ENCODE measurements around the gene CTNNBL1. TPM values are rescaled to one million over a fixed set of nuclear protein-coding genes. Genes with fewer than 3 reads are reported as not detected.

The CTNNBL1 gene
- polyA plus RNA-seq, 2 donors = 30.2 to 39.6 TPM

- H3K9me3 ChIP-seq (ENCODE audit: control insufficient read depth in 2 of 2, insufficient read depth in 1 of 2, low read depth in 1 of 2, low read length in 1 of 2) = no peaks in the 10 kb centered on the region
- no peak overlapping the region for H3K27ac ChIP-seq (ENCODE audit: low read depth in 2 of 2, low read length in 1 of 2)
- H3K27me3 ChIP-seq (ENCODE audit: control insufficient read depth in 1 of 2, insufficient read depth in 2 of 2, low read length in 2 of 2) = no peaks in the 10 kb centered on the region
- H3K4me1 ChIP-seq (ENCODE audit: control insufficient read depth in 2 of 2, insufficient read depth in 2 of 2, low read length in 1 of 2) = no peaks in the 10 kb centered on the region
- 73 to 80% methylated on average over 8 of the region's 8 CpGs for WGBS, 2 donors
- no peaks in the 10 kb centered on the region for H3K36me3 ChIP-seq (ENCODE audit: control insufficient read depth in 2 of 2, insufficient read depth in 2 of 2, low read length in 1 of 2)
- H3K4me3 ChIP-seq (ENCODE audit: low read depth in 1 of 2, low read length in 2 of 2) = no peak overlapping the region
Measured at GRCh38 chr20:37777012-37777950, 83.5 kb downstream of the CTNNBL1 start.

DNA sequence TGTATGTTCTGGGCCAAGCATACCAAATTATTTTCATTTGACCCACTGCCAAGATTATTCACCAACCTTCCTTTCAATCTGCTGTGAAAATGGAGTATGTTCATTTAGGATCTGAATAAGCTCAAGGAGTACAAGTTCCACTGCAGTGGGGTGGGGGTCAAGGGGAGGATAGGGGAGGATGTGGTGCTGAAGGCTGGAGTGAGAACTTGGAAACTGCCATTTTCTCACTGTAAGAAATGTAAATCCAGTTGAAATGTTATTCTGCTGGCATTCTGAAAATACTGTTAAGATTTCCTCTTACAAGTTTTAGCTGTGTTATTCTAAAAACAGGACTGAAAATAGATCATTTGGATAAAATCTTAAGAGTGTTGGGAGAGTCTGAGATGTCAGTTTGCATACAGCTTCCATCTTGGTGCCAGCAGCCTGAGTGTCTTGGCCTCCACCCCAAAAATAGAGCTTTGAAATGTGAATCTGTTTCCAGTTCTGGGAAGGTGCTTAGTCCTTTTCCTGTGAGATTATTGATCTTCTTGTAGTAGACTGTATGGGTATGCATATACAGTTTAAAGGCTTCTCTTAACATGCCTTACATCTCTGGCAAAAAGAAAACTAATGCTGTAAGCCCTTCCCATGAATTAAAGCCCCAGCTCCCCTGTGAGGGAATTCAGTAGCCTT, 84.3 kb downstream of the CTNNBL1 start:
- Histone ChIP-seq H3K4me1 (ENCODE audit: control insufficient read depth in 2 of 2, insufficient read depth in 2 of 2, low read length in 1 of 2) (no peaks in the 10 kb centered on the region), H3K27ac (ENCODE audit: low read depth in 2 of 2, low read length in 1 of 2) (no peak overlapping the region), H3K9me3 (ENCODE audit: control insufficient read depth in 2 of 2, insufficient read depth in 1 of 2, low read depth in 1 of 2, low read length in 1 of 2) (no peaks in the 10 kb centered on the region), H3K36me3 (ENCODE audit: control insufficient read depth in 2 of 2, insufficient read depth in 2 of 2, low read length in 1 of 2) (no peaks in the 10 kb centered on the region), H3K27me3 (ENCODE audit: control insufficient read depth in 1 of 2, insufficient read depth in 2 of 2, low read length in 2 of 2) (no peaks in the 10 kb centered on the region), H3K4me3 (ENCODE audit: low read depth in 1 of 2, low read length in 2 of 2) (no peak overlapping the region)

- no peaks in the 10 kb centered on the region for H3K4me1 ChIP-seq (ENCODE audit: control insufficient read depth in 2 of 2, insufficient read depth in 2 of 2, low read length in 1 of 2)
- 79 to 91% methylated on average over 1 of the region's 1 CpG for WGBS, 2 donors
- H3K27me3 ChIP-seq (ENCODE audit: control insufficient read depth in 1 of 2, insufficient read depth in 2 of 2, low read length in 2 of 2) = no peaks in the 10 kb centered on the region
- no peak overlapping the region for H3K4me3 ChIP-seq (ENCODE audit: low read depth in 1 of 2, low read length in 2 of 2)
- H3K36me3 ChIP-seq (ENCODE audit: control insufficient read depth in 2 of 2, insufficient read depth in 2 of 2, low read length in 1 of 2) = no peaks in the 10 kb centered on the region
- H3K9me3 ChIP-seq (ENCODE audit: control insufficient read depth in 2 of 2, insufficient read depth in 1 of 2, low read depth in 1 of 2, low read length in 1 of 2) = no peaks in the 10 kb centered on the region
- no peak overlapping the region for H3K27ac ChIP-seq (ENCODE audit: low read depth in 2 of 2, low read length in 1 of 2)
Measured at GRCh38 chr20:37781626-37782025, 87.8 kb downstream of the CTNNBL1 start.

DNA sequence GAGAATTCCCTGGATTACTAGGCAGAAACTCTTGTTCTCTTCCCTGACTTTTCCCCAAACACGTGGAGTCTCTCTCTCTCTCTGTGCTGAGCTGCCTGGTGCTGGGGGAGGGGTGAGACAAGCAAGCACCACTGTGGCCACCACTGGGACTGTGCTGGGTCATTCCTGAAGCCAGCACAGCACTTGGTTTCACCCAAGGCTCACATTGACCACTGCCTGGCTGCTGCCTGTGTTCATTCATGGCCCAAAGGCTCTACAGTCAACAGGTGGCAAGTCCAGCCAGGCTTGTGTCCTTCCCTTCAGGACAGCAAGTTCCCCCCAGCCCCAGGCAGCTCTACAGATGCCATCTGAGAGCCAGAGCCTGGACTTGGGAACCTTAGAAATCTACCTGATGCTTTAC, 92.2 kb downstream of the CTNNBL1 start:
- Histone ChIP-seq H3K27me3 (ENCODE audit: control insufficient read depth in 1 of 2, insufficient read depth in 2 of 2, low read length in 2 of 2) (no peaks in the 10 kb centered on the region), H3K36me3 (ENCODE audit: control insufficient read depth in 2 of 2, insufficient read depth in 2 of 2, low read length in 1 of 2) (peaks cover 0 to 6% of the 10 kb centered on the region in 2 donors), H3K9me3 (ENCODE audit: control insufficient read depth in 2 of 2, insufficient read depth in 1 of 2, low read depth in 1 of 2, low read length in 1 of 2) (no peaks in the 10 kb centered on the region), H3K27ac (ENCODE audit: low read depth in 2 of 2, low read length in 1 of 2) (no peak overlapping the region), H3K4me1 (ENCODE audit: control insufficient read depth in 2 of 2, insufficient read depth in 2 of 2, low read length in 1 of 2) (no peaks in the 10 kb centered on the region), H3K4me3 (ENCODE audit: low read depth in 1 of 2, low read length in 2 of 2) (no peak overlapping the region)
- WGBS, 2 donors = 47 to 77% methylated on average over 1 of the region's 1 CpG

DNA sequence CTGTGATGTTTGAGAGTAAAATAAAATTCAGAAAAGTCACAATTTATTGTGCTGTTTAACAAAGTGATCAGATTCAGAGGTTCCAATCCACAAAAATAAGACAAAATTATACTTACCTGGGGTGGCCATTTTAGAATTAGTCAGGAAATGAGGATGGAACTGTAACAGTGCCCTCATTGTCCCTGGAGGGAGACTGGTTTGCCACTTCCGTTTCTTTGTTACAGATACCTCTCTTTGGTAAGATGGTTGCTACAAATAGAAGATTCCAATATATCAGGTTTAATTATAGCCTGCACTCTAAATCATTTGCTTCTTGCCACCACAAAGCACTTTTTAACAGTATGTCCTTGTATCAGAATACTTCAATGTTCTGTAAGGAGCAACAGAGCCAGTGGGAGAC, 95.6 kb downstream of the CTNNBL1 start:
- WGBS, 2 donors = 87 to 95% methylated on average over 1 of the region's 1 CpG

GRCh38 chr20:37790900-37791299, 97.1 kb downstream of the CTNNBL1 start:
- Histone ChIP-seq H3K36me3 (ENCODE audit: control insufficient read depth in 2 of 2, insufficient read depth in 2 of 2, low read length in 1 of 2) (peaks cover 3 to 6% of the 10 kb centered on the region in 2 donors), H3K4me3 (ENCODE audit: low read depth in 1 of 2, low read length in 2 of 2) (no peak overlapping the region), H3K27ac (ENCODE audit: low read depth in 2 of 2, low read length in 1 of 2) (no peak overlapping the region), H3K4me1 (ENCODE audit: control insufficient read depth in 2 of 2, insufficient read depth in 2 of 2, low read length in 1 of 2) (no peaks in the 10 kb centered on the region), H3K27me3 (ENCODE audit: control insufficient read depth in 1 of 2, insufficient read depth in 2 of 2, low read length in 2 of 2) (no peaks in the 10 kb centered on the region), H3K9me3 (ENCODE audit: control insufficient read depth in 2 of 2, insufficient read depth in 1 of 2, low read depth in 1 of 2, low read length in 1 of 2) (no peaks in the 10 kb centered on the region)
- WGBS, 2 donors = 95 to 100% methylated on average over 1 of the region's 1 CpG

More for the DNA sequence above, 95.6 kb downstream of the CTNNBL1 start:
- no peaks in the 10 kb centered on the region for H3K27me3 ChIP-seq (ENCODE audit: control insufficient read depth in 1 of 2, insufficient read depth in 2 of 2, low read length in 2 of 2)
- H3K4me1 ChIP-seq (ENCODE audit: control insufficient read depth in 2 of 2, insufficient read depth in 2 of 2, low read length in 1 of 2) = no peaks in the 10 kb centered on the region
- H3K36me3 ChIP-seq (ENCODE audit: control insufficient read depth in 2 of 2, insufficient read depth in 2 of 2, low read length in 1 of 2) = peaks cover 3 to 6% of the 10 kb centered on the region in 2 donors
- H3K9me3 ChIP-seq (ENCODE audit: control insufficient read depth in 2 of 2, insufficient read depth in 1 of 2, low read depth in 1 of 2, low read length in 1 of 2) = no peaks in the 10 kb centered on the region
- H3K27ac ChIP-seq (ENCODE audit: low read depth in 2 of 2, low read length in 1 of 2) = no peak overlapping the region
- H3K4me3 ChIP-seq (ENCODE audit: low read depth in 1 of 2, low read length in 2 of 2) = no peak overlapping the region

GRCh38 chr20:37796121-37796520, 102.3 kb downstream of the CTNNBL1 start:
- WGBS, 2 donors = 91 to 93% methylated on average over 4 of the region's 4 CpGs
- no peak overlapping the region for H3K27ac ChIP-seq (ENCODE audit: low read depth in 2 of 2, low read length in 1 of 2)

DNA sequence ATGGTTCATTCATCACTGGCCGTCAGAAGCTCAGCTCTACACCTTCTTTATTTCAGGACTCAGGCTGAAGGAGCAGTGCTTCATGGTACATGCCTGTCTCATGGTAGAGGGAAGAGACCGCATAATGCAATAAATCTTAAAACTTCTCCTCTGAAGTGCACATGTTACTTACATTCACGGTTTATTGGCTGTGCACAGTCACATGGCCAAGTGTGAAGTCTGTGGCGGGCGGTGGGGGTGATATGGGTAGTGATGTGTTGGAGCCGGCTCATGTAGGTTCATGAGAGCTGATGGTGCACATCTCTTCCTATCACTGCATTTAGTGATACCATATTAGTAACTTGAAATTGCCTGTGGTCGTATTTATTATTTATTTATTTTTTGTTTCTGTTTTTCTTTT, 102.9 kb downstream of the CTNNBL1 start:
- Histone ChIP-seq H3K27ac (ENCODE audit: low read depth in 2 of 2, low read length in 1 of 2) (no peak overlapping the region), H3K4me3 (ENCODE audit: low read depth in 1 of 2, low read length in 2 of 2) (no peak overlapping the region), H3K36me3 (ENCODE audit: control insufficient read depth in 2 of 2, insufficient read depth in 2 of 2, low read length in 1 of 2) (peaks cover 4 to 6% of the 10 kb centered on the region in 2 donors), H3K27me3 (ENCODE audit: control insufficient read depth in 1 of 2, insufficient read depth in 2 of 2, low read length in 2 of 2) (no peaks in the 10 kb centered on the region), H3K9me3 (ENCODE audit: control insufficient read depth in 2 of 2, insufficient read depth in 1 of 2, low read depth in 1 of 2, low read length in 1 of 2) (no peaks in the 10 kb centered on the region), H3K4me1 (ENCODE audit: control insufficient read depth in 2 of 2, insufficient read depth in 2 of 2, low read length in 1 of 2) (no peaks in the 10 kb centered on the region)
- 86 to 89% methylated on average over 7 of the region's 7 CpGs for WGBS, 2 donors

More at GRCh38 chr20:37796121-37796520, 102.3 kb downstream of the CTNNBL1 start:
- no peaks in the 10 kb centered on the region for H3K27me3 ChIP-seq (ENCODE audit: control insufficient read depth in 1 of 2, insufficient read depth in 2 of 2, low read length in 2 of 2)
- no peaks in the 10 kb centered on the region for H3K9me3 ChIP-seq (ENCODE audit: control insufficient read depth in 2 of 2, insufficient read depth in 1 of 2, low read depth in 1 of 2, low read length in 1 of 2)
- no peak overlapping the region for H3K4me3 ChIP-seq (ENCODE audit: low read depth in 1 of 2, low read length in 2 of 2)
- H3K4me1 ChIP-seq (ENCODE audit: control insufficient read depth in 2 of 2, insufficient read depth in 2 of 2, low read length in 1 of 2) = no peaks in the 10 kb centered on the region
- H3K36me3 ChIP-seq (ENCODE audit: control insufficient read depth in 2 of 2, insufficient read depth in 2 of 2, low read length in 1 of 2) = peaks cover 4 to 9% of the 10 kb centered on the region in 2 donors

DNA sequence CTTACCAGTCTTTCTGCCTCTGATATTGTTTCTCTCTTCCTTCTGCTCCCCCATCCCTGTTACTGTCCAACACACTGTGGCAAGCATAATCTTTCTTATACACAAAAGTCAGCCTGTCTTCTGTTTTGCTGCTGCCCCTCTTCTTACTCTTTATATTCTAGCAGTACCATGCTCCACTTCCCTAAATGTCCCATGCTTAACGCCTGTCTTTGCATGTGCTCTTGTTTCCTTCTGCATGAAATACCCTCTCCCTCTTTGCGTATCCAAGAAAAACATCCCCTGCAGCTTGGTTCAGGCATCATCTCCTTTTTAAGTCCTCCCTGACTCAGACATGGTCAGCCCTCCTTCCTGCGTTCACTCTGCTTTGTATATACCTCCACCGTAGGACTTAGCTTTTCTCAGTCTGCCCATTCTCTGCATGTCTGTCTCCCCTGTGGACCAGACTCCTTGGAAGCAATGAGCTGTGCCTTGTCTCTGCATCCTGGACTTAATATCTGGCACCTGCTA, 103.9 kb downstream of the CTNNBL1 start:
- H3K36me3 ChIP-seq (ENCODE audit: control insufficient read depth in 2 of 2, insufficient read depth in 2 of 2, low read length in 1 of 2) = peaks cover 4 to 6% of the 10 kb centered on the region in 2 donors
- H3K4me3 ChIP-seq (ENCODE audit: low read depth in 1 of 2, low read length in 2 of 2) = no peak overlapping the region
- 85 to 90% methylated on average over 4 of the region's 4 CpGs for WGBS, 2 donors

More for the DNA sequence above, 103.9 kb downstream of the CTNNBL1 start:
- H3K27me3 ChIP-seq (ENCODE audit: control insufficient read depth in 1 of 2, insufficient read depth in 2 of 2, low read length in 2 of 2) = no peaks in the 10 kb centered on the region
- H3K4me1 ChIP-seq (ENCODE audit: control insufficient read depth in 2 of 2, insufficient read depth in 2 of 2, low read length in 1 of 2) = no peaks in the 10 kb centered on the region
- H3K9me3 ChIP-seq (ENCODE audit: control insufficient read depth in 2 of 2, insufficient read depth in 1 of 2, low read depth in 1 of 2, low read length in 1 of 2) = no peaks in the 10 kb centered on the region
- no peak overlapping the region for H3K27ac ChIP-seq (ENCODE audit: low read depth in 2 of 2, low read length in 1 of 2)

Measured in esophagus (tissue), 2 donors.